NCI-H526 (cell line): Measurements from ENCODE around the gene TSEN15.
"Not testable (repeated sequence)": the region's sequence is repeated elsewhere in the genome, so short reads cannot be mapped to it uniquely, and the experiment has no call there.

Source experiments
- DNase-seq, 2 experiments: peaks; one replicate each; lab custom pipeline; 2025; lab: John Stamatoyannopoulos, UW

TSEN15 gene

GRCh38 chr1:184053881-184054280 is 2.4 kb downstream of the TSEN15 start:
- no peak for DNase-seq

GRCh38 chr1:184056921-184057555 is 5.5 kb downstream of the TSEN15 start:
- DNase-seq: no peak

GRCh38 chr1:184059887-184060286 is 8.4 kb downstream of the TSEN15 start:
- DNase-seq: no peak

- DNase-seq: no peak
These were observed 8.8 kb downstream of the TSEN15 start for GRCh38 chr1:184060316-184060715.

- DNase-seq: no peak
These were observed 10.0 kb downstream of the TSEN15 start for GRCh38 chr1:184061396-184062003.

- no peak for DNase-seq
These were observed 11.2 kb downstream of the TSEN15 start for GRCh38 chr1:184062640-184063286.

- DNase-seq: no peak
These were observed 14.0 kb downstream of the TSEN15 start for GRCh38 chr1:184065559-184065958.

GRCh38 chr1:184068354-184068753 is 16.8 kb downstream of the TSEN15 start:
- DNase-seq: no peak

GRCh38 chr1:184069675-184070074 is 18.1 kb downstream of the TSEN15 start:
- DNase-seq: no peak

GRCh38 chr1:184072376-184072775 is 20.8 kb downstream of the TSEN15 start:
- no peak for DNase-seq

- DNase-seq: no peak
These were observed 22.9 kb downstream of the TSEN15 start for GRCh38 chr1:184074383-184074782.

GRCh38 chr1:184075055-184076029 is 23.8 kb downstream of the TSEN15 start:
- peak; percentile 74 to 91 for DNase-seq

GRCh38 chr1:184078564-184079249 is 27.2 kb downstream of the TSEN15 start:
- DNase-seq: no peak

- no peak for DNase-seq
These were observed 28.8 kb downstream of the TSEN15 start for GRCh38 chr1:184080309-184080708.

- no peak for DNase-seq
These were observed 31.2 kb downstream of the TSEN15 start for GRCh38 chr1:184082541-184083415.

GRCh38 chr1:184085667-184086066 is 34.1 kb downstream of the TSEN15 start:
- DNase-seq: peak in 1 of 2 experiments; percentile 21

- no peak for DNase-seq
These were observed 36.5 kb downstream of the TSEN15 start for GRCh38 chr1:184088037-184088436.

GRCh38 chr1:184093071-184093470 is 41.5 kb downstream of the TSEN15 start:
- no peak for DNase-seq

- DNase-seq: no peak
These were observed 44.5 kb downstream of the TSEN15 start for GRCh38 chr1:184096005-184096404.

GRCh38 chr1:184096580-184096979 is 45.0 kb downstream of the TSEN15 start:
- DNase-seq: not testable (repeated sequence)

GRCh38 chr1:184101141-184101540 is 49.6 kb downstream of the TSEN15 start:
- no peak for DNase-seq
